ENCODE measurements around the gene DCPS. TPM values are rescaled to one million over a fixed set of nuclear protein-coding genes. Genes with fewer than 3 reads are reported as not detected.
"Not testable (repeated sequence)": the region's sequence is repeated elsewhere in the genome, so short reads cannot be mapped to it uniquely, and the experiment has no call there.

Gene DCPS
- total and polyA plus RNA-seq, 8 donors = 16.4 to 24.4 (median 21.5) TPM

DNA sequence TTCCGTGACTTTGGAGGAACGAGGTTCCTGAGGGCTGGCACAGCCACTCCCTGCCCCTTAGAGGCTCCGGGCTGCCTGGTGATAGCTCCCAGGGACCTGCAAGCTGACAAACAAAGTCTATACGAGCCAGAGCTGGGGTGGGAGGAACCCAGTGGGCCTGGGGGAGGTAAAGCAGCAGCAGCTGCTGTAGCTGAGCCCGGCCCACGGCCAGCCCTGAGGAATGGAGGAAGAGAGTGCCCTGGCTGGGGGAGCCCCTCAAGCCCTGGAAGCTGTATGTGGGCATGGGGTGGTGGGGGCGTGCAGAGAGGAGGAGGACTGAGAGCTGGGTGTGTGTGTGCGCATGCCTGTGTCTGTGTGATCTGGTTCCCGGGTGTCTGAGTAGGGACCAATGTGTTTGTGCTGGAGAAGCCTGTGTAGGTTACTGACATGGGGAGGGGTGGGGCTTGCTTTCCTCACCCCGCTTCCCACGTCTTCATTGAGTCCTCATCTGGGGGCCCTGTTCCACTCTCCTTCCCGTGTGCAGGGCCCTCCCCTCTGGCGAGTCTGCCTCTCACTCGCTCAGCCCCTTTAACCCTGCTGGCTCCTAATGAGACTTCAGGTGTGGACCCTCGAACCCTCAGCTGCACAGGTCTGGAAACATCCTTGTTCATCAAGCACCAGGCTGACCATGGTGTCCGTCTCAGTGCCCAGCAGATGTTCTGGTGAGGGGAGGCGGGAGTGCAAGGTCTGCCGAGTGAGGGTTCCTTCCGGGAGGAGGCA is 62.4 kb downstream of the DCPS start:
- DNase-seq (peak in 1 of 4 donors; percentile 30), ATAC-seq (peak; percentile 54)
- TF ChIP-seq, protein P1, sequence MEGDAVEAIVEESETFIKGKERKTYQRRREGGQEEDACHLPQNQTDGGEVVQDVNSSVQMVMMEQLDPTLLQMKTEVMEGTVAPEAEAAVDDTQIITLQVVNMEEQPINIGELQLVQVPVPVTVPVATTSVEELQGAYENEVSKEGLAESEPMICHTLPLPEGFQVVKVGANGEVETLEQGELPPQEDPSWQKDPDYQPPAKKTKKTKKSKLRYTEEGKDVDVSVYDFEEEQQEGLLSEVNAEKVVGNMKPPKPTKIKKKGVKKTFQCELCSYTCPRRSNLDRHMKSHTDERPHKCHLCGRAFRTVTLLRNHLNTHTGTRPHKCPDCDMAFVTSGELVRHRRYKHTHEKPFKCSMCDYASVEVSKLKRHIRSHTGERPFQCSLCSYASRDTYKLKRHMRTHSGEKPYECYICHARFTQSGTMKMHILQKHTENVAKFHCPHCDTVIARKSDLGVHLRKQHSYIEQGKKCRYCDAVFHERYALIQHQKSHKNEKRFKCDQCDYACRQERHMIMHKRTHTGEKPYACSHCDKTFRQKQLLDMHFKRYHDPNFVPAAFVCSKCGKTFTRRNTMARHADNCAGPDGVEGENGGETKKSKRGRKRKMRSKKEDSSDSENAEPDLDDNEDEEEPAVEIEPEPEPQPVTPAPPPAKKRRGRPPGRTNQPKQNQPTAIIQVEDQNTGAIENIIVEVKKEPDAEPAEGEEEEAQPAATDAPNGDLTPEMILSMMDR (IDR thresholded peaks at IDR 0.05) = no peak
- Histone ChIP-seq H3K36me3 (no peaks in the 10 kb centered on the region), H3K27ac (no peak overlapping the region), H3K27me3 (no peaks in the 10 kb centered on the region), H3K4me3 (no peak overlapping the region), H3K4me1 (peaks cover 0 to 47% of the 10 kb centered on the region in 2 donors), H3K9me3 (no peaks in the 10 kb centered on the region)
- intact Hi-C loops (cut with DNase I) = no loop called here

DNA sequence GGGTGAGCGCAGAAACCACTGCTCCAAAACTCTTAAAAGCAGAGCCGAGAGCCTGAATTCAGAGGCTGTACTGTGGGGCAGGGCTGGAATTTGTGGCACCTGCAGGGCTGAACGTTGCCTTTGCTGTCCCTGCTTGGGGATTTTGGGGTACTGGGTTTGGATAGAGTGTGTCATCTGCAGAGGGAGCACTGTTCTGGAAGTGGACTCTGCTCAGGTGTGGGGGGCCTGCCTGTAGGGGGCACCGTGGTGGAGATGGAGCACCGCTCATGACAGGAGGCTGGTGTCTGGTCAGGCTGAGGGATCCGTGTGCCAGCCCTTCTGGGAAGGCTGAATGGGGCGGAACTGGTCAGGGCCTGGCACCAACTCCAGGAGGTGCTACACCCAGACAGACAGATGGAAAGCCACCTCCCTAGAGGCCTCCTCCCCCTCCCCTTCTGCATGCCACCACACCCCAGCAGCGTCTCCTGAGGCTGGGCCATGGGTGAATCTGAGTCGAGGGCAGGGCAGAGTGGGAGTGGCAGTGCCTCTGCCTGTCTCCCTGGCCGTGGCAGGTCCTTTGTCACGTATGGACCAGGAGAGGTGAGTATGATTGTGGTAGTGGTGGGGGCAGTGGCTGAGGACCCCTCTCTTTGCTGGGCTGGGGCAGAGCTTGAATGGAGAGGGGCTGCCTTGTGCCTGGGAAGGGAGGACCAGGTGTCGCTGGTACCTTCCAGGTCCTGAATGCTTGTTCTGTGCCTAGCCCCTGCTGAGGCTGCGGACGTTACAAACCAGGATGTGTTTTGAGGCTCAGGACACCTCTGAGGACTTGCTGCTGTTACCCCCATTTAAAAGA is 63.2 kb downstream of the DCPS start:
- ATAC-seq; H3K27me3 ChIP-seq; DNase-seq; H3K9me3 ChIP-seq; H3K27ac ChIP-seq; intact Hi-C loops (cut with DNase I); H3K4me3 ChIP-seq; H3K36me3 ChIP-seq: not testable (repeated sequence)
- H3K4me1 ChIP-seq = peaks cover 0 to 47% of the 10 kb centered on the region in 2 donors

DNA sequence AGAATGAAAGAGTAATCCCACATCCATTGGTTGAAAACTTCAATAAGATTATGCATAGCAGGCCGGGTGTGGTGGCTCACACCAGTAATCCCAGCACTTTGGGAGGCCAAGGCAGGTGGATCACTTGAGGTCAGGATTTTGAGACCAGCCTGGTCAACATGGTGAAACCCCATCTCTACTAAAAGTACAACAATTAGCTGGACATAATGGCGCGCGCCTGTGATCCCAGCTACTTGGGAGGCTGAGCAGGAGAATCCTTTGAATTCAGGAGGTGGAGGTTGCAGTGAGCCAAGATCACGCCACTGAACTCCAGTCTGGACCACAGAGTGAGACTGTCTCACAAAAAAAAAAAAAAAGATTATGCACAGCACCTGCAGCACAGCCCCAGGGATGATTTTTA is 63.9 kb downstream of the DCPS start:
- H3K4me3 ChIP-seq; H3K27me3 ChIP-seq; intact Hi-C loops (cut with DNase I); DNase-seq; H3K9me3 ChIP-seq; ATAC-seq; H3K36me3 ChIP-seq: not testable (repeated sequence)
- H3K4me1 ChIP-seq = peaks cover 0 to 47% of the 10 kb centered on the region in 2 donors
- peak overlapping the region in 1 of 2 donors; percentile 76 for H3K27ac ChIP-seq

DNA sequence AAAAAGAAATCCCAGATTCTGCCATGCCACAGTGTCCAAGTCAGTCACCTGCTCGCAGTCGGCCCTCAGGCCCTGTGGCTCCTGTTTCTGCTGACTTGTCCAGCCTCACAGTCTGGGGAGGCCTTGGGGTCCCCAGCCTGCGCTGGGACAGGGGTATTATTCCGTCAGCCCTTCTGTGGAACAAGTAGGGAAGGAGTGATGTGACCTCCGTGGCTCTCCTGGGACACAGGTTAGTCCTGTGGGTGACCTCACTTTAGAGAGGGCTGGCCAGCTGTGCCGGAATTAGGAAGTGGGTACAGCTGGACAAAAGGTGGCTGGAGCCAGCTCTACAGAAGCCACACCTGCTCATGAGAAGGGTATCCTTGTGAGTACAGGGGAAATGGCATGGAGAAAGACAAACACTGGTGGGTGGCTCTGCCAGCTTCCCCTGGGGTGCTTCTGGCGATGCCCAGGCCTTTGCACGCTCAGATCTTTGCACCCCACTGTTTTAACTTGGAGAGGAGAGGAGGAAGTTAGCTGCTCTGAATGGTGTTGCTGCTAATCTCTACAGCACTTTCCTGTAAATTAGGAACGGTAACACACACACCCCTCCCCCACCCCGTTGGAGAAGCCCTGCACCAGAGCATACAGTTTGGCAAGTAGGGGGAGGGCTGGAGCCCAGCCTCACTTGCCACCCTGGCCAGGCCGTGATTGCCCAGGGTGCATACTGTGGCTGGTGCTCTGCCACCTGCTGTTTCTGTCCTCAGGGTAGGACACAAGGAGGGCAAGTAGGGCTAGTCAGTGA is 64.7 kb downstream of the DCPS start:
- peaks cover 0 to 53% of the 10 kb centered on the region in 2 donors for H3K4me1 ChIP-seq
- peak; percentile 12 for ATAC-seq
- peak overlapping the region in 1 of 2 donors; percentile 76 for H3K27ac ChIP-seq
- H3K27me3 ChIP-seq; H3K4me3 ChIP-seq; DNase-seq; H3K9me3 ChIP-seq; intact Hi-C loops (cut with DNase I); H3K36me3 ChIP-seq: not testable (repeated sequence)

DNA sequence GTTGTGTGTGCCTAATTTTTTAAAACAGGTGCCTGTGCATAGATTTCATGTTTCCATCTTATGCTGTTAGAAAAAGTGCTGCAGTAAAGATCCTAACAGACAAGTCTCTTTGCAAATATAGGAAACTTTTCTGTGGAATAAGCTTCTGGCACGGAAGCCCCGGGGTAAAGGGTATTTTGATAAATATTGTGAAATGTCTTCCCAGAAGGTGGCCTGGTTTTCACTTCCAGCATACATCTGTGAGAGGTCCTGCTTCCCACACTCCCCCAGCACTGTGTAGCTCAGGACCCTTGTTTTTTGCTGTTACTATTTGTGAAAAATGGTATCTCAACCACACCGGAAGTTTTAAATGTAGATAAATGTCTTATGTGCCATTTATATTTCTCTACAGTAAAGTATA is 66.2 kb downstream of the DCPS start:
- Histone ChIP-seq H3K27ac (no peak overlapping the region), H3K4me3 (no peak overlapping the region), H3K9me3 (no peaks in the 10 kb centered on the region), H3K4me1 (peaks cover 0 to 50% of the 10 kb centered on the region in 2 donors), H3K27me3 (no peaks in the 10 kb centered on the region), H3K36me3 (no peaks in the 10 kb centered on the region)
- intact Hi-C loops (cut with DNase I) = no loop called here
- TF ChIP-seq, protein P1 (IDR thresholded peaks at IDR 0.05) = no peak
- no peak for ATAC-seq
- DNase-seq = no peak

DNA sequence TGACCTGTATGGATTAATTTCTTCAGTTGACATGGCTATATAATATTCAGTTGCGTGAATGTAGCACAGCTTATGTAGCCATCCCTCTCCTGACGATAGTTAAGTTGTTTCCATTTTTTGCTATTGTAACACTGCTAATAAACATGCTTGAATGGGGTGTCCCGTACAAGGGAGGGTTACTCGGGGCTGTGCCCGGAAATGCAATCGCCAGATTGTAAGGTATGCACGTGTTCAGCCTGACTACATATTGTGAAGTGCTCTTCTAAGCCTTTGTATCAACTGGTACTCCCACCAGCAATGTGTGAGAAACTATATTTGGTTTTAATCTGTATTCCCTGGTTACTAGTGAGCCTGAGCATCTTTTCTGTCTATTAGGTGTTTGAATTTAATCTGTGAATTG is 67.7 kb downstream of the DCPS start:
- Histone ChIP-seq H3K27ac (no peak overlapping the region), H3K4me1 (peaks cover 0 to 43% of the 10 kb centered on the region in 2 donors), H3K9me3 (no peaks in the 10 kb centered on the region), H3K4me3 (no peak overlapping the region), H3K36me3 (no peaks in the 10 kb centered on the region), H3K27me3 (no peaks in the 10 kb centered on the region)
- no peak for DNase-seq
- no peak for ATAC-seq
- TF ChIP-seq, protein P1 (IDR thresholded peaks at IDR 0.05) = no peak
- intact Hi-C loops (cut with DNase I) = no loop called here

DNA sequence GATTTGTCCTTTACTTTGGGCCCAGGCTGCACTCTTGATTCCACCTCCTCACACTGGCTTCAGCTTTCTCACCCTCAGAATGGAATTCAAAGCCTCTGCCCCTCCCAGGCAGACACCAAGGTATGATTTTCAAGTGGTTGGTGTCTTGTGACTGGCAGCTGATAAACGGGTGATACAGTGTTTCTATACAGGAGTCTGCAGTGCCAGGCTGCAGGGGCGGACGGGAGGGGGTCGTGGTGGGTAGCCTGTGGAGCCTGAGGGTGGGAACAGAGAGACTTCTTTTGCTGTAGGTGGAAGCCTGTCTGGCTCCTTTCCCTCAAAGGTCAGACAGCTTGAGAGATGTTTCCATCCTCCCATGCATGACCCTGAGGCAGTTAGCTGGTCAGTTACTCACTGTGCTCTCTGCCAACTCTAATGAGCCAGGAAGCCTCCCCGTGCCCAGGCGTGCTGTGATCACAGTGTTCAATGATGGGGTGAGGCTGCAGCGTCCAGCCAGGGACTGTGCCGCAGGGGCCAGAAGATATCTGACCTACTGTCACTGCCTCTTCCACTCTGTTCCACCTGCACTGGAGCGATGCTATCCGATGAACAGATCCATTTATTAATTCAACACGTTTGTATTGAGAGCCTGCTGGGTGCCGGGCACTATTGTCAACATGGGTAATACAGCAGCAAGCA is 69.7 kb downstream of the DCPS start:
- peaks cover 0 to 24% of the 10 kb centered on the region in 2 donors for H3K4me1 ChIP-seq
- intact Hi-C loops (cut with DNase I); H3K36me3 ChIP-seq; H3K27ac ChIP-seq; H3K9me3 ChIP-seq; H3K4me3 ChIP-seq; DNase-seq; H3K27me3 ChIP-seq: not testable (repeated sequence)
- peak; percentile 71 for ATAC-seq

DNA sequence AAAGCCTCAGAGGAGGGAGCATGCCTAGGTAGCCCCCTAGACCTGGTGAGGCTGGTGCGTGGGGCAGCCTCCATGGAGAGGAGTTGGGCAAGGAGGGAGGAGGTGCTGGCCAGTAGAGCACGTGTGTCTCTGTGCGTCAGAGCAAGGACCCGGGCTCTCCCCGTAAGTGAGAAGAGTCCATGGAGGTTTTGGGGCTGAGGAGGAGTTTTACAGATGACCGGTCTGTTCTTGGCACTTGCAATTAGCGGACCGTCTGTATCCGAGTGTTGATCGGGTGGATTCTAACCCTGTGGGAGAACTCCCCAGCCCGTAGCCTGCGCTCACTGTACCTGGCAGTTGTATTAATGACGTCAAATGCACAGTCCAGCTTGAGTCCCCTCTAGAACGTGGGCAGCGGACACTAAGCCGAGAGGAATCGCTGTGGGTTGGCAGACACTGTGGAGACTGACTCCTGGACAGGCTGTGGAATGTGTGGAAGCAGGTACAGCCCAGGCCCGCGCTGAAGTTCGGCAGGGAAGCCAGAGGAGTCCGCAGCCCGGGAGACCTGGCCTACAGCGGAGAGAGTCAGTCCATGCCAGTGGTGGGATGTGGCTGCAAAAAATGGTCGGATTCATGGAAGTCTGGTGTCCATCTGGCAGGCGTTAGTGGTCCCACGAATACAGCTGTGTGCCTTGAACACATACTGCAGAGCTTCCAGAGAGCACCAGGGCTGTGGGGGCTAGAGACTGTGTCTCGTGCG is 70.9 kb downstream of the DCPS start:
- H3K4me3 ChIP-seq; DNase-seq; ATAC-seq; intact Hi-C loops (cut with DNase I); H3K27ac ChIP-seq; H3K27me3 ChIP-seq; H3K36me3 ChIP-seq; H3K9me3 ChIP-seq: not testable (repeated sequence)
- peaks cover 0 to 12% of the 10 kb centered on the region in 2 donors for H3K4me1 ChIP-seq

All from left lung (tissue), 10 donors.